HEK293T (cell line): ENCODE data around the gene HTR1D.

Experiments
- BHLHE40 ChIP-seq: fragments of 450-650 bp; IDR thresholded peaks from 2 replicates; pipeline ENCODE4 v1.6.1; 2016; ENCODE audit warnings: mild to moderate bottlenecking, moderate library complexity, borderline replicate concordance
- FOXK2 ChIP-seq: fragments of 450-650 bp; IDR thresholded peaks from 2 replicates; pipeline ENCODE4 v1.6.1; 2016; ENCODE audit warnings: mild to moderate bottlenecking
- HDGF ChIP-seq: fragments of 450-650 bp; IDR thresholded peaks from 2 replicates; pipeline ENCODE4 v1.6.1; 2017; ENCODE audit warnings: antibody characterized with exemption, borderline replicate concordance
- SP1 ChIP-seq: fragments of 450-650 bp; IDR thresholded peaks from 2 replicates; pipeline ENCODE4 v1.6.1; 2017
- SUZ12 ChIP-seq: fragments of 450-650 bp; IDR thresholded peaks from 2 replicates; pipeline ENCODE4 v1.6.1; 2016; ENCODE audit warnings: mild to moderate bottlenecking

- TF ChIP-seq BHLHE40 (no peak), FOXK2 (no peak), SP1 (no peak), HDGF (no peak), SUZ12 (no peak)
Observed at GRCh38 chr1:23188434-23188884, 28.8 kb downstream of the HTR1D start.
